LNCAP (cell line): Measurements from ENCODE around the gene ANKRD31.

Source experiments
- CTCF ChIP-seq: fragments of 450-650 bp; IDR thresholded peaks from 2 replicates; pipeline ENCODE4 v1.5.1; 2017; ENCODE audit warnings: mild to moderate bottlenecking

The ANKRD31 gene

GRCh38 chr5:75072061-75072460 lies 164.6 kb downstream of the ANKRD31 start:
- no peak for TF ChIP-seq CTCF

- TF ChIP-seq CTCF, result no peak
Measured at GRCh38 chr5:75071100-75071499, 165.6 kb downstream of the ANKRD31 start.

GRCh38 chr5:75067434-75067833 lies 169.2 kb downstream of the ANKRD31 start:
- no peak for TF ChIP-seq CTCF

GRCh38 chr5:75062925-75063531 lies 173.7 kb downstream of the ANKRD31 start:
- no peak for TF ChIP-seq CTCF

GRCh38 chr5:75059912-75060545 lies 176.6 kb downstream of the ANKRD31 start:
- no peak for TF ChIP-seq CTCF

- TF ChIP-seq CTCF, result no peak
Measured at GRCh38 chr5:75058986-75059535, 177.6 kb downstream of the ANKRD31 start.

- no peak for TF ChIP-seq CTCF
Measured at GRCh38 chr5:75057561-75057960, 179.1 kb downstream of the ANKRD31 start.
